GM23248 (cell line): ENCODE measurements around the gene HECTD2. TPM values are rescaled to one million over a fixed set of nuclear protein-coding genes. Genes with fewer than 3 reads are reported as not detected.

Experiments used
- DNase-seq: peaks from one replicate; pipeline ENCODE4 v3.0.0-alpha.2; 2015
- H2AFZ ChIP-seq: fragments of 200-600 bp; sonication (generic); 2 replicates; pipeline ENCODE4 v1.6.1; 2016; ENCODE audit warnings: antibody characterized with exemption
- H3F3A ChIP-seq: fragments of 200-600 bp; sonication (generic); 2 replicates; pipeline ENCODE4 v1.6.1; 2016; ENCODE audit warnings: mild to moderate bottlenecking, antibody characterized with exemption, mixed run types; ENCODE audit not compliant: insufficient read depth
- H3K27ac ChIP-seq: fragments of 200-600 bp; sonication (generic); 2 replicates; pipeline ENCODE4 v1.5.1; 2016; ENCODE audit warnings: mild to moderate bottlenecking
- H3K27me3 ChIP-seq: fragments of 200-600 bp; sonication (generic); replicated peaks from 2 replicates; pipeline ENCODE4 v1.6.1; 2016; ENCODE audit warnings: mild to moderate bottlenecking; ENCODE audit not compliant: insufficient read depth
- H3K36me3 ChIP-seq: fragments of 200-600 bp; sonication (generic); 2 replicates; pipeline ENCODE4 v1.6.1; 2016; ENCODE audit warnings: low read depth, mild to moderate bottlenecking
- H3K4me1 ChIP-seq: fragments of 200-600 bp; sonication (generic); 2 replicates; pipeline ENCODE4 v1.6.1; 2016; ENCODE audit warnings: mild to moderate bottlenecking; ENCODE audit not compliant: insufficient read depth
- H3K4me2 ChIP-seq: fragments of 200-600 bp; sonication (generic); one replicate; pipeline ENCODE4 v1.6.1; 2016; ENCODE audit warnings: mild to moderate bottlenecking; ENCODE audit not compliant: unreplicated experiment
- H3K4me3 ChIP-seq: fragments of 200-600 bp; sonication (generic); 2 replicates; pipeline ENCODE4 v1.5.1; 2016; ENCODE audit warnings: mild to moderate bottlenecking
- H3K79me2 ChIP-seq: fragments of 200-600 bp; sonication (generic); 2 replicates; pipeline ENCODE4 v1.6.1; 2016; ENCODE audit warnings: mild to moderate bottlenecking; ENCODE audit not compliant: insufficient read depth
- H3K9ac ChIP-seq: fragments of 200-600 bp; sonication (generic); 2 replicates; pipeline ENCODE4 v1.6.1; 2016; ENCODE audit warnings: mild to moderate bottlenecking
- H3K9me2 ChIP-seq: fragments of 200-600 bp; sonication (generic); 2 replicates; pipeline ENCODE4 v1.6.1; 2016; ENCODE audit warnings: mixed run types, mild to moderate bottlenecking, moderate library complexity; ENCODE audit not compliant: insufficient read depth
- H3K9me3 ChIP-seq: fragments of 200-600 bp; sonication (generic); one replicate; pipeline ENCODE4 v1.6.1; 2017; ENCODE audit warnings: low read depth
- H4K20me1 ChIP-seq: fragments of 200-600 bp; sonication (generic); 2 replicates; pipeline ENCODE4 v1.6.0; 2016; ENCODE audit not compliant: insufficient read depth
- EZH2 ChIP-seq: fragments of 200-600 bp; sonication (generic); IDR thresholded peaks from 2 replicates; pipeline ENCODE4 v1.6.1; 2018; ENCODE audit warnings: antibody characterized with exemption, mild to moderate bottlenecking; ENCODE audit not compliant: insufficient read depth, poor library complexity, severe bottlenecking
- EZH2phosphoT487 ChIP-seq: fragments of 200-600 bp; sonication (generic); IDR thresholded peaks from 2 replicates; pipeline ENCODE4 v1.6.1; 2018; ENCODE audit warnings: antibody characterized with exemption, moderate library complexity, mild to moderate bottlenecking, low read depth; ENCODE audit not compliant: insufficient read depth
- WGBS, 2 experiments: methylation state at CpG; one replicate each; pipeline ENCODE4 v1.1.6; 2015 to 2017; ENCODE audit warnings: low lambda C conversion rate in 2 of 2, low coverage in 1 of 2; ENCODE audit errors: missing lambda C conversion rate in 2 of 2; 5-methylcytosine and 5-hydroxymethylcytosine counted together
- in situ Hi-C: fragments of 300-500 bp; cut with MboI; formaldehyde crosslinking; loops from 2 replicates; pipeline ENCODE4 v1.15.0; 2020
- polyA plus RNA-seq: library from polyadenylated mRNA; unstranded; fragments of >200 nt; fragmentation: Nextera tagmentation; extraction: Ambion mirVana; gene quantifications from 2 replicates; pipeline ENCODE4 v1.2.1, GENCODE V29; 2016
- total RNA-seq: library from RNA; depleted of rRNA; stranded (reverse); fragments of >200 nt; shearing (Covaris generic); gene quantifications from 2 replicates; pipeline ENCODE4 v1.2.3, GENCODE V29; 2014

HECTD2 gene
- total and polyA plus RNA-seq, 2 experiments from 2014 or later, result 9.5 to 14.8 TPM

- Histone ChIP-seq H4K20me1 (no peaks in the 10 kb centered on the region), H3K9me3 (no peaks in the 10 kb centered on the region), H3K9me2 (no peaks in the 10 kb centered on the region; the same call in 1 of the 2 replicates), H3K4me1 (no peaks in the 10 kb centered on the region), H3K27ac (no peak overlapping the region), H3F3A (0 out of 2 replicates have a peak, but pooled peaks cover 5% of the 10 kb centered on the region), H3K36me3 (peaks cover 8% of the 10 kb centered on the region), H3K79me2 (no peaks in the 10 kb centered on the region), H2AFZ (no peak overlapping the region), H3K4me2 (no peak overlapping the region), H3K9ac (no peak overlapping the region), H3K27me3 (no peaks in the 10 kb centered on the region), H3K4me3 (no peak overlapping the region)
- TF ChIP-seq EZH2phosphoT487, result no peak
- no peak for DNase-seq
- 98 to 100% methylated on average over 1 of the region's 1 CpG for whole genome bisulfite sequencing, 2 experiments
- in situ Hi-C loops, result no loop called here
These were observed 61.5 kb downstream of the HECTD2 start for GRCh38 chr10:91471602-91472001.

GRCh38 chr10:91472911-91473310, 62.8 kb downstream of the HECTD2 start:
- WGBS, 2 experiments, result 97 to 100% methylated on average over 2 of the region's 2 CpGs
- Histone ChIP-seq H3K27ac (no peak overlapping the region), H3K9me3 (no peaks in the 10 kb centered on the region), H3F3A (0 out of 2 replicates have a peak, but pooled peaks cover 5% of the 10 kb centered on the region), H3K9ac (no peak overlapping the region), H3K36me3 (peaks cover 5% of the 10 kb centered on the region), H3K4me3 (no peak overlapping the region), H3K4me2 (no peak overlapping the region), H3K27me3 (no peaks in the 10 kb centered on the region), H3K79me2 (no peaks in the 10 kb centered on the region), H3K9me2 (no peaks in the 10 kb centered on the region; the same call in 1 of the 2 replicates), H2AFZ (no peak overlapping the region), H4K20me1 (no peaks in the 10 kb centered on the region), H3K4me1 (no peaks in the 10 kb centered on the region)
- DNase-seq, result no peak
- no peak for TF ChIP-seq EZH2phosphoT487
- no peak for TF ChIP-seq EZH2
- in situ Hi-C loops, result no loop called here

- Histone ChIP-seq H3K79me2 (no peaks in the 10 kb centered on the region), H3F3A (0 out of 2 replicates have a peak, but pooled peaks cover 5% of the 10 kb centered on the region), H3K9me2 (no peaks in the 10 kb centered on the region; the same call in 1 of the 2 replicates), H3K4me2 (no peak overlapping the region), H3K9ac (no peak overlapping the region), H3K4me1 (0 out of 2 replicates have a peak, but pooled peaks cover 2% of the 10 kb centered on the region), H3K9me3 (no peaks in the 10 kb centered on the region), H2AFZ (no peak overlapping the region), H4K20me1 (no peaks in the 10 kb centered on the region), H3K36me3 (no peaks in the 10 kb centered on the region; the same call in 1 of the 2 replicates), H3K4me3 (no peak overlapping the region), H3K27me3 (no peaks in the 10 kb centered on the region), H3K27ac (no peak overlapping the region)
- WGBS, 2 experiments, result 46 to 62% methylated on average over 1 of the region's 1 CpG
- no peak for DNase-seq
- TF ChIP-seq EZH2, result no peak
- TF ChIP-seq EZH2phosphoT487, result no peak
- in situ Hi-C loops, result no loop called here
These were observed 63.9 kb downstream of the HECTD2 start for GRCh38 chr10:91474009-91474408.

- no peak overlapping the region for H2AFZ ChIP-seq
- 0 out of 2 replicates have a peak, but pooled peaks cover 5% of the 10 kb centered on the region for H3F3A ChIP-seq
- peaks cover 13% of the 10 kb centered on the region; the same call in 1 of the 2 replicates for H3K36me3 ChIP-seq
- in situ Hi-C loops, result no loop called here
- H3K9me3 ChIP-seq, result no peaks in the 10 kb centered on the region
- no peak overlapping the region for H3K4me2 ChIP-seq
- no peak overlapping the region for H3K27ac ChIP-seq
- H3K4me3 ChIP-seq, result no peak overlapping the region
- peaks cover 10% of the 10 kb centered on the region; the same call in 1 of the 2 replicates for H3K4me1 ChIP-seq
- H3K79me2 ChIP-seq, result no peaks in the 10 kb centered on the region
- 96 to 100% methylated on average over 2 of the region's 2 CpGs for WGBS, 2 experiments
- no peak for TF ChIP-seq EZH2phosphoT487
- TF ChIP-seq EZH2, result no peak
- no peak for DNase-seq
- H3K9ac ChIP-seq, result no peak overlapping the region
- H3K9me2 ChIP-seq, result no peaks in the 10 kb centered on the region
- H3K27me3 ChIP-seq, result no peaks in the 10 kb centered on the region
- H4K20me1 ChIP-seq, result no peaks in the 10 kb centered on the region
These were observed 67.1 kb downstream of the HECTD2 start for GRCh38 chr10:91477236-91477635.

GRCh38 chr10:91479583-91479982, 69.4 kb downstream of the HECTD2 start:
- H3K27ac ChIP-seq, result no peak overlapping the region
- H3K4me1 ChIP-seq, result peaks cover 10% of the 10 kb centered on the region; the same call in 1 of the 2 replicates
- no peak for TF ChIP-seq EZH2phosphoT487
- no peak for TF ChIP-seq EZH2
- H2AFZ ChIP-seq, result no peak overlapping the region
- no peaks in the 10 kb centered on the region for H3K79me2 ChIP-seq
- H4K20me1 ChIP-seq, result no peaks in the 10 kb centered on the region
- no peaks in the 10 kb centered on the region for H3K27me3 ChIP-seq
- H3K9ac ChIP-seq, result no peak overlapping the region
- H3K9me2 ChIP-seq, result no peaks in the 10 kb centered on the region
- in situ Hi-C loops, result no loop called here
- H3K4me3 ChIP-seq, result no peak overlapping the region
- H3K36me3 ChIP-seq, result peaks cover 32% of the 10 kb centered on the region
- H3K4me2 ChIP-seq, result no peak overlapping the region
- H3F3A ChIP-seq, result no peaks in the 10 kb centered on the region
- DNase-seq, result peak; percentile 29
- H3K9me3 ChIP-seq, result no peaks in the 10 kb centered on the region
